PC-9 (cell line): Measurements from ENCODE around the gene SIAE. TPM values are rescaled to one million over a fixed set of nuclear protein-coding genes. Genes with fewer than 3 reads are reported as not detected.

Source experiments
- BruUV-seq: library from RNA; stranded (reverse); fragments of 400-500 nt; replicated peaks from 2 replicates; lab custom pipeline; 2021; lab: Mats Ljungman, UMichigan
- CTCF ChIA-PET: fragments of 300-600 bp; sonication (Branson Sonifier 250); formaldehyde crosslinking; loops from one replicate; lab custom pipeline; 2022; ENCODE audit warnings: antibody characterized with exemption; lab: Charles Lee
- POLR2A ChIA-PET: fragments of 300-600 bp; sonication (Branson Sonifier 250); formaldehyde crosslinking; loops from one replicate; lab custom pipeline; 2022; ENCODE audit warnings: antibody characterized with exemption; ENCODE audit not compliant: unreplicated experiment; lab: Charles Lee
- DNase-seq, 2 experiments: peaks; one replicate each; pipeline versions ENCODE4 v3.0.0 to v3.0.0-alpha.2; 2015 to 2022; ENCODE audit warnings: mixed read lengths in 1 of 2
- H2AFZ ChIP-seq: fragments of 200-600 bp; sonication (generic); 2 replicates; pipeline ENCODE4 v1.8.1; 2017; ENCODE audit warnings: antibody characterized with exemption
- H3F3A ChIP-seq: fragments of 200-600 bp; sonication (generic); 2 replicates; pipeline ENCODE4 v1.8.1; 2017; ENCODE audit warnings: antibody characterized with exemption, mild to moderate bottlenecking, low read depth; ENCODE audit not compliant: insufficient read depth
- H3K27ac ChIP-seq: fragments of 200-600 bp; sonication (generic); 2 replicates; pipeline ENCODE4 v1.6.1; 2016; ENCODE audit warnings: mixed run types
- H3K27me3 ChIP-seq: fragments of 200-600 bp; sonication (generic); 2 replicates; pipeline ENCODE4 v1.6.1; 2016; ENCODE audit warnings: low read depth, mixed run types; ENCODE audit not compliant: insufficient read depth
- H3K36me3 ChIP-seq: fragments of 200-600 bp; sonication (generic); 2 replicates; pipeline ENCODE4 v1.6.1; 2016; ENCODE audit warnings: low read depth, mixed run types
- H3K4me1 ChIP-seq: fragments of 200-600 bp; sonication (generic); replicated peaks from 2 replicates; pipeline ENCODE4 v1.6.1; 2016; ENCODE audit warnings: mixed run types; ENCODE audit not compliant: insufficient read depth
- H3K4me2 ChIP-seq: fragments of 200-600 bp; sonication (generic); 2 replicates; pipeline ENCODE4 v1.6.1; 2017; ENCODE audit warnings: mixed run types
- H3K4me3 ChIP-seq: fragments of 200-600 bp; sonication (generic); 2 replicates; pipeline ENCODE4 v1.6.1; 2016; ENCODE audit warnings: mixed run types
- H3K79me2 ChIP-seq: fragments of 200-600 bp; sonication (generic); 2 replicates; pipeline ENCODE4 v1.6.1; 2017; ENCODE audit warnings: low read depth, mixed run types
- H3K9me2 ChIP-seq: fragments of 200-600 bp; sonication (generic); 2 replicates; pipeline ENCODE4 v1.8.1; 2017; ENCODE audit warnings: mild to moderate bottlenecking; ENCODE audit not compliant: insufficient read depth
- H3K9me3 ChIP-seq: fragments of 200-600 bp; sonication (generic); 2 replicates; pipeline ENCODE4 v1.8.1; 2016; ENCODE audit warnings: low read depth; ENCODE audit not compliant: insufficient read depth
- H4K20me1 ChIP-seq: fragments of 200-600 bp; sonication (generic); 2 replicates; pipeline ENCODE4 v1.8.1; 2017; ENCODE audit not compliant: insufficient read depth
- CTCF ChIP-seq: fragments of 200-600 bp; sonication (generic); conservative IDR thresholded peaks from 2 replicates; pipeline ENCODE4 v1.6.1; 2017; ENCODE audit warnings: mixed run types, antibody characterized with exemption, mild to moderate bottlenecking, moderate library complexity
- EZH2 ChIP-seq: fragments of 200-600 bp; sonication (generic); IDR thresholded peaks from 2 replicates; pipeline ENCODE4 v1.8.0; 2017; ENCODE audit warnings: antibody characterized with exemption, low read depth
- intact Hi-C: fragments of 100-400 bp; cut with micrococcal nuclease; formaldehyde crosslinking; loops from one replicate; pipeline ENCODE4 v1.10.0; 2022; ENCODE audit not compliant: unreplicated experiment
- total RNA-seq: library from RNA; stranded (reverse); gene quantifications from 2 replicates; pipeline ENCODE4 v1.2.3, GENCODE V29; 2021

Gene SIAE
- total RNA-seq, 1 experiment from 2014 or later = 29.2 TPM

- no peaks in the 10 kb centered on the region for H3K79me2 ChIP-seq
- no TSS peak for BruUV-seq
- ChIA-PET CTCF (no interaction called here), POLR2A (no interaction called here)
- H3K9me3 ChIP-seq = no peaks in the 10 kb centered on the region
- no peaks in the 10 kb centered on the region for H4K20me1 ChIP-seq
- H2AFZ ChIP-seq = no peak overlapping the region
- no peaks in the 10 kb centered on the region for H3K27me3 ChIP-seq
- intact Hi-C loops = no loop called here
- H3K4me3 ChIP-seq = no peak overlapping the region
- H3F3A ChIP-seq = no peaks in the 10 kb centered on the region
- no peak for DNase-seq
- H3K4me1 ChIP-seq = no peaks in the 10 kb centered on the region
- TF ChIP-seq EZH2 (no peak), CTCF (no peak)
- H3K4me2 ChIP-seq = no peak overlapping the region
- H3K36me3 ChIP-seq = no peaks in the 10 kb centered on the region
- no peak overlapping the region for H3K27ac ChIP-seq
- H3K9me2 ChIP-seq = no peaks in the 10 kb centered on the region; the same call in 1 of the 2 replicates
These were observed 26.5 kb upstream of the SIAE start for GRCh38 chr11:124700028-124700427.

- no peaks in the 10 kb centered on the region for H4K20me1 ChIP-seq
- H3K4me3 ChIP-seq = no peak overlapping the region
- no peak for TF ChIP-seq CTCF
- TF ChIP-seq EZH2 = no peak
- no peaks in the 10 kb centered on the region for H3F3A ChIP-seq
- no TSS peak for BruUV-seq
- H3K79me2 ChIP-seq = no peaks in the 10 kb centered on the region
- H3K9me2 ChIP-seq = no peaks in the 10 kb centered on the region; the same call in 1 of the 2 replicates
- no peaks in the 10 kb centered on the region for H3K27me3 ChIP-seq
- DNase-seq = no peak
- no peaks in the 10 kb centered on the region for H3K9me3 ChIP-seq
- ChIA-PET CTCF (no interaction called here), POLR2A (no interaction called here)
- intact Hi-C loops = no loop called here
- H3K4me2 ChIP-seq = no peak overlapping the region
- H3K27ac ChIP-seq = no peak overlapping the region
- H3K4me1 ChIP-seq = no peaks in the 10 kb centered on the region
- no peak overlapping the region for H2AFZ ChIP-seq
- H3K36me3 ChIP-seq = no peaks in the 10 kb centered on the region
These were observed 26.0 kb upstream of the SIAE start for GRCh38 chr11:124699547-124699946.

- Histone ChIP-seq H3K4me1 (no peaks in the 10 kb centered on the region), H3F3A (no peaks in the 10 kb centered on the region), H3K36me3 (no peaks in the 10 kb centered on the region), H3K4me3 (no peak overlapping the region), H3K27me3 (no peaks in the 10 kb centered on the region), H3K27ac (no peak overlapping the region), H4K20me1 (no peaks in the 10 kb centered on the region), H3K79me2 (no peaks in the 10 kb centered on the region), H3K9me3 (peaks cover 6% of the 10 kb centered on the region; the same call in 1 of the 2 replicates), H2AFZ (no peak overlapping the region), H3K9me2 (0 out of 2 replicates have a peak, but pooled peaks cover 3% of the 10 kb centered on the region), H3K4me2 (no peak overlapping the region)
- no TSS peak for BruUV-seq
- ChIA-PET CTCF (no interaction called here), POLR2A (interaction anchor here (0.7 kb wide), 1 partner anchor 24 kb away, joined by 6 read pairs; no protein-coding TSS in a partner anchor)
- DNase-seq = no peak
- TF ChIP-seq EZH2 = no peak
- TF ChIP-seq CTCF = no peak
- intact Hi-C loops = no loop called here
These were observed 19.6 kb upstream of the SIAE start for GRCh38 chr11:124693142-124693541.
